GM18867 (cell line): ENCODE results near the gene CCDC68.

Experiments used
- ATAC-seq: cut with Tn5 transposase; IDR thresholded peaks from one replicate; pipeline ENCODE4 v1.9.1; 2021; ENCODE audit warnings: mild to moderate bottlenecking, moderate library complexity; ENCODE audit not compliant: unreplicated experiment

Gene CCDC68

GRCh38 chr18:54923339-54923956 is 35.8 kb downstream of the CCDC68 start:
- no peak for ATAC-seq

- ATAC-seq = no peak
These were observed 39.8 kb downstream of the CCDC68 start for GRCh38 chr18:54919412-54919811.

GRCh38 chr18:54918060-54918459 is 41.2 kb downstream of the CCDC68 start:
- ATAC-seq = no peak

DNA sequence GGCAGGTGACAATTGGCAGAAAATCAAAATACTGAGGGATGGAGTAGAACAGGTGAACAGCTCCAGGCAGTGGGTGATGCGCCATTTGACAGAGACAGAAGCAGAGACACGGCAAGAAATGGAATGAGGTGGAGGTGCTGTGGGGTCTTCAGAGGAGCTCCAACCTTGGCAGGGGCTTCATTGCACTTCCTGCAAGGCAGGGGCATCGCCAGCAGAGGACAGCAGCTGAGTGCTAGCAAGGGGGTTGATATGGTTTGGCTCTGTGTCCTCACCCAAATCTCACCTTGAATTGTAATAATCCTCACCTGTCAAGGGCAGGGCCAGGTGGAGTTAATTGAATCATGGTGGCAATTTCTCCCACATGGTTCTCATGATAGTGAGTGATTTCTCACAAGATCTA is 42.8 kb downstream of the CCDC68 start:
- ATAC-seq = no peak

- ATAC-seq = no peak
These were observed 44.4 kb downstream of the CCDC68 start for GRCh38 chr18:54914816-54915215.

GRCh38 chr18:54911551-54911950 is 47.7 kb downstream of the CCDC68 start:
- ATAC-seq = no peak

DNA sequence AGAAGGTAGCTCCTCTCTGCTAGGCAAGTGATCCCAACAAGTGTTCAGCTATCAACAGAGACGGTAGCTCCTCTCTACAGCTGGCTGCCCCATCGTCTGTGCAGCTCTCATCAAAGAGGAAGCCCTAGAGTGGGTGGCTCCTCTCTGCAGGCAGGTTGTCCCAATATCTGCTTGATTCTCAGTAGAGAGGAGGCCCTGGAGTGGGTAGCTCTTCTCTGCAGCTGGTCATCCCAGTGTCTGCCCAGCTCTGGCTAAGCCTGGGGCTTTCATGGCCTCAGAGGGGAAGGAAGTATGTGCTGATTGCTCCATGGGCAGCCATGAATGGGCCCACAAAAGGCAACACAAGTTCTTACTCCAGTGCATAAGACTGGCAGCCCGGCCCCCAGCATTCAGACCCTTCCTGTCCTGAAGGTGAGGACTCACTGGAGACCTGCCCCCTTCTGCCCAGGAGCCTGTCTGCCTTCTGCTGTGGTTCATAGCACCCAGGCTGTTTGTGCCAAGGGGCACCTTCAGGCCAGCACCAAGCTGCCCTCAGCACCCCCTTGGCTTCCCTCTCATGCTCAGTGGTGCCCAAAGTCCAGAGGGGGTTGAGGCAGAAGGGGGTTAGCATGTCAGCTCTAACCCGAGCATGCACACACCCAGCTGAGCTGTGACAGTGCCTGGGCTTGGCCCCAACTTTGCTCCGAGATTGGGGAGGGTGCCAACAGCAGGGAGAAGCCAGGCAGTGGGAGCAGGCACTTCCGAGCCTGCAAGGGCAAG is 48.9 kb downstream of the CCDC68 start:
- no peak for ATAC-seq

DNA sequence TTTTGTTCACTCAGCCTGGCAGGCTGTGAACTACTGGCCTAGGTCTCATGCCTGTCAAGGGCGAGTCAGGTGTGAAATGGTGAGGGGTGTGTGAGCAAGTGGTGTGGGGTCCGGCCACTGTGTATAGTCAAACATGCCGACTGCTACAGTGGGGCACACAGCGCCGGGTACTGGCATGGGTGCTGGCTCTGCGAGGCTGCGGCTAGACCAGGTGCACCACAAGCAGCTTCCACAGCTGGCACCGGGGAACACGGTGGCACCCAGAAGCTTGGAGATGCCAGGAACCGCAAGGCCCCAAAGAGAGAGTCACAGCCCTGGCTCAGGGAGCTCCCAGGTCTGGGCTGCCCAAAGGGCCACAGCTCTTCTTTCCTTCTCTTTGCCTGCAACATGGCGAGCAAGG is 49.7 kb downstream of the CCDC68 start:
- no peak for ATAC-seq

DNA sequence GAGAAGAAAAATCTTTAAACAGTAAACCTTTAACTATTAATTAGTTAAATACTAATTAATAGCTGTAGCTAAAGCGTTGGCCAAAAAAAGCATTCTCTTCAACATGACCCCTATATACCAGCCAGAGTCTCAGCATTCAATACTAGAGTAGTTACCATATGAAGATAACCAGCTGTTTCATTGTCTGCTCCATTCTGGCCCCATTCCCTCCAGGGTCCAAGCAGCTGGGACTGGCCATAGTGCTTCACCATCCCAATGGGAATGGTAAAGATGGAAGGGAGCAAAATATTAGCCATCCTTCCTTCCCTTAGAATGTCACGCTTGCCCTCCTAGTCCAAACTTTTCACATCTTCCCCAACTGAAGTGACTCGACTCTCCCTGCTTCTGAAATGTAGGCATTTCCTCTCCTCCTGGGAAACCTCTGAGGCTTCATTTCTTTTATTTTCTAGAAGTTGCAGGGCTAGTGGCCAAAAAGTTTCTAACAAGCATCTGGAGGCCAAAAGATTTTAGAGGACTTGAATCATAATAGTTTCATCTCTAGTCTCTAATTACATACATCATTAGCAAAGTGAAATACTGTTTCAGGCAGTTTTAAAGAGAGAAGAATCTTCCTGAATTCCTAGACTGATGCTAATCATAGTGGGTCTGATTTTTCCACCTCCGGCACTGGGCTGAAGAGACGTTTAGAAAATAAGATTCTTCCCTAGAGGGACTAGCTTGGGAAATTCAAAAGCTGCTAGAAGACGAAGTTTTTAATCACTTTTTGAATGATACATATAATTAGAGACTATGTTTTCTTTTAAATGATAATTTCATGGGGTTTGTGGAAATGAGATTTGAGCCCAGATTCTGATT is 52.7 kb downstream of the CCDC68 start:
- ATAC-seq = no peak

- no peak for ATAC-seq
These were observed 53.6 kb downstream of the CCDC68 start for GRCh38 chr18:54905629-54906028.

GRCh38 chr18:54904581-54904980 is 54.7 kb downstream of the CCDC68 start:
- no peak for ATAC-seq

DNA sequence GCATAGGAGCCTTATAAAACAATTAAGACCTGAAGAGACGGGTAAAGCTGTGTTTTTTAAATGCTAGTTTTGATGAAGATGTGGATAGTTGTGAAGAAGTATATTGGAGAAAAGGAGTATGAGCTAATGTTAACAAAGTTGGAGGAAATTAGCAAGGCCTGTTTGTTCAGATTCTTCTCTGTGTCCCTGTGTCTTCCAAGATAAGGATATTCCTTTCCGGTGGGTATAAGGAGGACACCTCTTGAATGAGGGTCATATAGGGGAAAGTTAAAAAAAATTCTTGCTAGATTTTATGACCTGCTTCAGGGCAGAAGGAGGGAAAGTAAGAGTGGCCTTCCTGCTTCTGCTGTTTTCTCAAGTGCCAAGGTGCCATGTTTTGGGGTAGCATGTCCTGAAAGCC is 59.0 kb downstream of the CCDC68 start:
- ATAC-seq = no peak

DNA sequence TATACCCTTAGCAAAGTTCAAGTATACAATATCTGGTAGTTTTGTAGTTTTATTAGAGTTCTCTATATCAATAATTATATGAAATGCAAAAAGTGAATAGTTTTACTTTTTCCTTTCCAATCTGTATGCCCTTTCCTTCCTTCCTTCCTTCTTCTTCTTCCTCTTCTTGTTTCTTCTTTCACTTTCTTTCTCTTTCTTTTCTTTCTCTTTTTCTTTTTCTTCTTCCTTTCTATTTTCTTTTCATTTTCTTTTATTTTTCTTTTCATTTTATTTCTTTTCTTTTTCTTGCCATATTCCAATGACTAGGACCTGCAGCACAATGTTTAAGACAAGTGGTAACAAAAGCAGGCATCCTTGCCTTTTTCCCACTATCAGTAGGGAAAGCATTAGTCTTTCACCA is 59.8 kb downstream of the CCDC68 start:
- no peak for ATAC-seq

DNA sequence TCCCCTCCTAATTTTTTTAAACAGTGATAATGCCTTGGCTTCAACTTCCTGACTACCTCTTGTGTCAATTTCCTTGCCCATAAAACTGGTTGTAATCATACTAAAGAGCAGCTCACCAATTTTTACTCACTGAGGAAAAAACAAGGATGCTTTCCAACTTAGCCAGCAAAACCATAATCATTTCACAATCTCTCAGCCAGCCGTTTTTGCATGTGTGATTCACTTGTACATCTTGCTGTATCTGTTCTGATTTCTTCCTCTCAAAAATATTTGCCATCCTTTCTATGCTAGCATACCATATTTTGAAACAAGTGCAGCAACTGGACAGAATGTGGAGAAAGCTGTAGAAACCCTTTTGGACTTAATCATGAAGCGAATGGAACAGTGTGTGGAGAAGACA is 70.3 kb downstream of the CCDC68 start:
- ATAC-seq = no peak

GRCh38 chr18:54888378-54888777 is 70.9 kb downstream of the CCDC68 start:
- ATAC-seq = no peak

- no peak for ATAC-seq
These were observed 75.3 kb downstream of the CCDC68 start for GRCh38 chr18:54883816-54884604.

- no peak for ATAC-seq
These were observed 76.9 kb downstream of the CCDC68 start for GRCh38 chr18:54882318-54882717.

DNA sequence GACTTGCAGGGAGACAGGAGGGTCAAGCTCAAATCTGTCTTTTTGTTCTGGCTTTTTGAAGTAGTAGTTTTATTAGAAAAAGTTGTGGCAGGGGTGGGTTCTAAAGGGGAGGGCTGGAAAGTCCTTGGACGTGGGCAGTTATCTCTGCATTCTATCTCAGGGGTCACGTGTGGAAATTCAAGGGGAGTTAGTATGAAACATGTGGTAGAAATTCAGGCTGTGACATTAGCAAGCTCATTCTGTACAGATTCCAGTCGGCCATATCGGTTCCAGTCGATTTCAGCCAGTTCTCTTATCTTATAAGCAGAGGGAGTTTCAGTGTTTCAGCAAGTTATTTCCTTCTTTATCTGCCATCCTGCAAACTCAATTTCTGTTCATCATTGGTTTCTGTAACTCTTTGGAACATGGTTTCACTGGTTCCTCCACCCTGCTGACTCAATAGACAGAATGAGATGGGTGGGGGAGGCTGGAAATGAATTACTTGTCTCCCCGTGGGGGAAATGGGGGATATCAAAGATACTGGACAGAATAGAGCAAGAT is 78.0 kb downstream of the CCDC68 start:
- no peak for ATAC-seq

DNA sequence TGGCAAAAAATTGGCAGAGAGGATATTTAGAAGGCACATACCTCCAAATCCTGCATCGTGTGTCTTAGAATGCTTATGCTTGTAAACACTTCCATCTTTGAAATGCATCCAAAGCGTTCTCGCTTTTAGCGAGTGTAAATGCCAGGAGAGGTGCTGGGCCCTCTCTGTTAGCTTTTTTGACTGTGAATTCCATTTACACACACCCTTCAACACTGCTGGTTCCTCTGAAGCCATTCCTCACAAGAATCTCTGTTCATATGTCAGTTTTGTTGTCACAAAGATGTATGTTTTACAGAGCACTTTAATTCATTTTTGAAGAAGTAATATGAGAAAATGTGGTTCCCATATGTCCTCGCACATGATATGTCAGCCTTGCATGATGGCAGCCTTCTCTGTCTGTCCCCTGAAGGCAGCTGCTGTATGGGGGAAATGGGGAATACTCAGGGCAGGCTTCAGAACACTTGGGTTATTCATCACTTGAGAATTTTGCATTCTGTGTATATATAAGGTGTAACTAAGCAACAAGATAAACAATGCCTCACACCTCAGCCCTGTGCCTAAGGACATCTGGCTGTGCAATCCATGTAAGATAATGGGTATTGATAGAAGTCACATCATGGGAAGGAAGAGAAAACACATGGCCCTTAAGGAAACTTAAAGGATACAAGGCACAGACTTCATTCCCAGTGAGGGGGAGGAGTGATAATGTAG is 78.7 kb downstream of the CCDC68 start:
- ATAC-seq = no peak

- ATAC-seq = no peak
These were observed 79.6 kb downstream of the CCDC68 start for GRCh38 chr18:54879691-54880090.
